Activated CD8-positive, alpha-beta T cell treated with anti-CD3 and anti-CD28 coated beads, Interleukin-2, amount 10 ng/mL, durations not matched to agents 7 days and 5 days (primary cell): Measurements from ENCODE around the gene MAP3K13. TPM values are rescaled to one million over a fixed set of nuclear protein-coding genes. Genes with fewer than 3 reads are reported as not detected.
"Not testable (repeated sequence)": the region's sequence is repeated elsewhere in the genome, so short reads cannot be mapped to it uniquely, and the experiment has no call there.

Experiments
- ATAC-seq: fragments of 150-1000 bp; cut with Tn5 transposase; one replicate; pipeline ENCODE4 v1.10.0; 2021; ENCODE audit warnings: moderate library complexity
- CTCF ChIA-PET: fragments of 350-600 bp; sonication (Branson Sonifier 250); formaldehyde crosslinking; loops from one replicate; lab custom pipeline; 2021; ENCODE audit warnings: antibody characterized with exemption; lab: Charles Lee
- POLR2A ChIA-PET: fragments of 350-600 bp; sonication (Branson Sonifier 250); formaldehyde crosslinking; loops from one replicate; lab custom pipeline; 2021; ENCODE audit warnings: antibody characterized with exemption; lab: Charles Lee
- DNase-seq: peaks from one replicate; pipeline ENCODE4 v3.0.0-alpha.2; 2020
- H3K27ac Mint-ChIP-seq: one replicate; pipeline ENCODE4 v1.8.0; 2021; ENCODE audit warnings: mild to moderate bottlenecking, mixed read lengths
- H3K27me3 Mint-ChIP-seq: one replicate; pipeline ENCODE4 v1.8.0; 2021; ENCODE audit warnings: low read depth, mixed read lengths
- H3K36me3 Mint-ChIP-seq: one replicate; pipeline ENCODE4 v1.8.0; 2021; ENCODE audit warnings: low read depth, mixed read lengths
- H3K4me1 Mint-ChIP-seq: one replicate; pipeline ENCODE4 v1.8.0; 2021; ENCODE audit warnings: low read depth, mixed read lengths
- H3K4me3 Mint-ChIP-seq: one replicate; pipeline ENCODE4 v1.8.0; 2021; ENCODE audit warnings: mild to moderate bottlenecking, mixed read lengths
- H3K9me3 Mint-ChIP-seq: one replicate; pipeline ENCODE4 v1.8.0; 2022; ENCODE audit warnings: mixed read lengths; ENCODE audit not compliant: insufficient read depth
- total RNA-seq, 2 experiments: library from RNA; stranded (reverse); gene quantifications; one replicate each; pipeline ENCODE4 v1.2.3, GENCODE V29; 2021

Gene MAP3K13
- total RNA-seq, 2 experiments from 2014 or later = 10.6 to 12.4 TPM

GRCh38 chr3:185469542-185469941 lies 106.6 kb downstream of the MAP3K13 start:
- no peaks in the 10 kb centered on the region for H3K27me3 Mint-ChIP-seq
- ChIA-PET CTCF (interaction anchor here (1.1 to 2.1 kb wide), 5 partner anchors 9 to 90 kb away, joined by 3 to 7 read pairs (median 5); no protein-coding TSS in a partner anchor), POLR2A (no interaction called here)
- ATAC-seq (no peak), DNase-seq (no peak)
- H3K27ac Mint-ChIP-seq = no peak overlapping the region
- H3K4me1 Mint-ChIP-seq = no peaks in the 10 kb centered on the region
- H3K36me3 Mint-ChIP-seq = peaks cover 7% of the 10 kb centered on the region
- H3K4me3 Mint-ChIP-seq = no peak overlapping the region
- H3K9me3 Mint-ChIP-seq = no peaks in the 10 kb centered on the region

GRCh38 chr3:185470323-185470722 lies 107.4 kb downstream of the MAP3K13 start:
- no peaks in the 10 kb centered on the region for H3K27me3 Mint-ChIP-seq
- no peak for ATAC-seq
- H3K4me3 Mint-ChIP-seq = no peak overlapping the region
- no peak for DNase-seq
- POLR2A ChIA-PET = no interaction called here
- H3K27ac Mint-ChIP-seq = no peak overlapping the region
- H3K4me1 Mint-ChIP-seq = no peaks in the 10 kb centered on the region
- H3K36me3 Mint-ChIP-seq = peaks cover 10% of the 10 kb centered on the region
- CTCF ChIA-PET = interaction anchor here (1.1 to 2.1 kb wide), 4 partner anchors 9 to 89 kb away, joined by 3 to 7 read pairs (median 5); no protein-coding TSS in a partner anchor
- H3K9me3 Mint-ChIP-seq = no peaks in the 10 kb centered on the region

GRCh38 chr3:185473290-185473815 lies 110.4 kb downstream of the MAP3K13 start:
- Mint-ChIP-seq H3K9me3 (no peaks in the 10 kb centered on the region), H3K36me3 (peaks cover 16% of the 10 kb centered on the region), H3K4me1 (no peaks in the 10 kb centered on the region), H3K4me3 (no peak overlapping the region), H3K27ac (no peak overlapping the region), H3K27me3 (no peaks in the 10 kb centered on the region)
- ATAC-seq (no peak), DNase-seq (no peak)
- ChIA-PET CTCF (no interaction called here), POLR2A (no interaction called here)

GRCh38 chr3:185474922-185475321 lies 112.0 kb downstream of the MAP3K13 start:
- POLR2A ChIA-PET, H3K4me1 Mint-ChIP-seq, H3K27me3 Mint-ChIP-seq, H3K9me3 Mint-ChIP-seq, ATAC-seq, H3K4me3 Mint-ChIP-seq, DNase-seq, CTCF ChIA-PET, H3K27ac Mint-ChIP-seq: not testable (repeated sequence)
- peaks cover 17% of the 10 kb centered on the region for H3K36me3 Mint-ChIP-seq

- DNase-seq (no peak), ATAC-seq (no peak)
- Mint-ChIP-seq H3K4me1 (no peaks in the 10 kb centered on the region), H3K27me3 (no peaks in the 10 kb centered on the region), H3K4me3 (no peak overlapping the region), H3K36me3 (peaks cover 31% of the 10 kb centered on the region), H3K27ac (no peak overlapping the region), H3K9me3 (no peaks in the 10 kb centered on the region)
- ChIA-PET CTCF (interaction anchor here (1.0 to 2.1 kb wide), 2 partner anchors 16 to 82 kb away, joined by 3 to 4 read pairs; no protein-coding TSS in a partner anchor), POLR2A (no interaction called here)
Observed at GRCh38 chr3:185477316-185477715, 114.4 kb downstream of the MAP3K13 start.

- H3K4me1 Mint-ChIP-seq = peaks cover 14% of the 10 kb centered on the region
- POLR2A ChIA-PET = no interaction called here
- H3K27ac Mint-ChIP-seq = no peak overlapping the region
- no peak overlapping the region for H3K4me3 Mint-ChIP-seq
- no peaks in the 10 kb centered on the region for H3K27me3 Mint-ChIP-seq
- CTCF ChIA-PET = interaction anchor here (2.1 kb wide), 1 partner anchor 80 kb away, joined by 4 read pairs; no protein-coding TSS in a partner anchor
- peaks cover 10% of the 10 kb centered on the region for H3K9me3 Mint-ChIP-seq
- ATAC-seq (no peak), DNase-seq (no peak)
- H3K36me3 Mint-ChIP-seq = peaks cover 36% of the 10 kb centered on the region
Observed at GRCh38 chr3:185479373-185479945, 116.5 kb downstream of the MAP3K13 start.

- H3K4me3 Mint-ChIP-seq = no peak overlapping the region
- CTCF ChIA-PET = interaction anchor here (0.9 kb wide), 1 partner anchor 91 kb away, joined by 3 read pairs; no protein-coding TSS in a partner anchor
- POLR2A ChIA-PET = no interaction called here
- H3K9me3 Mint-ChIP-seq = peaks cover 10% of the 10 kb centered on the region
- DNase-seq = no peak
- H3K27me3 Mint-ChIP-seq = no peaks in the 10 kb centered on the region
- peaks cover 35% of the 10 kb centered on the region for H3K36me3 Mint-ChIP-seq
- H3K4me1 Mint-ChIP-seq = peaks cover 14% of the 10 kb centered on the region
- H3K27ac Mint-ChIP-seq = no peak overlapping the region
- ATAC-seq = no peak
Observed at GRCh38 chr3:185484296-185484695, 121.4 kb downstream of the MAP3K13 start.

- ChIA-PET POLR2A (no interaction called here), CTCF (no interaction called here)
- Mint-ChIP-seq H3K27ac (no peak overlapping the region), H3K4me3 (no peak overlapping the region), H3K27me3 (no peaks in the 10 kb centered on the region), H3K36me3 (peaks cover 36% of the 10 kb centered on the region), H3K4me1 (peaks cover 14% of the 10 kb centered on the region), H3K9me3 (peaks cover 10% of the 10 kb centered on the region)
- ATAC-seq (no peak), DNase-seq (no peak)
Observed at GRCh38 chr3:185486394-185486793, 123.5 kb downstream of the MAP3K13 start.

- CTCF ChIA-PET = no interaction called here
- ATAC-seq (no peak), DNase-seq (no peak)
- POLR2A ChIA-PET = no interaction called here
- Mint-ChIP-seq H3K9me3 (no peaks in the 10 kb centered on the region), H3K27me3 (no peaks in the 10 kb centered on the region), H3K4me3 (no peak overlapping the region), H3K4me1 (peaks cover 12% of the 10 kb centered on the region), H3K27ac (no peak overlapping the region), H3K36me3 (peaks cover 29% of the 10 kb centered on the region)
Observed at GRCh38 chr3:185488465-185488864, 125.5 kb downstream of the MAP3K13 start.

GRCh38 chr3:185489462-185489861 lies 126.5 kb downstream of the MAP3K13 start:
- H3K27me3 Mint-ChIP-seq = no peaks in the 10 kb centered on the region
- no peak overlapping the region for H3K27ac Mint-ChIP-seq
- peaks cover 9% of the 10 kb centered on the region for H3K4me1 Mint-ChIP-seq
- DNase-seq (no peak), ATAC-seq (no peak)
- ChIA-PET CTCF (no interaction called here), POLR2A (no interaction called here)
- peaks cover 33% of the 10 kb centered on the region for H3K36me3 Mint-ChIP-seq
- no peak overlapping the region for H3K4me3 Mint-ChIP-seq
- no peaks in the 10 kb centered on the region for H3K9me3 Mint-ChIP-seq

- H3K9me3 Mint-ChIP-seq = no peaks in the 10 kb centered on the region
- ChIA-PET POLR2A (no interaction called here), CTCF (no interaction called here)
- H3K4me1 Mint-ChIP-seq = peaks cover 9% of the 10 kb centered on the region
- H3K4me3 Mint-ChIP-seq = no peak overlapping the region
- DNase-seq = no peak
- no peak overlapping the region for H3K27ac Mint-ChIP-seq
- no peak for ATAC-seq
- H3K36me3 Mint-ChIP-seq = peaks cover 39% of the 10 kb centered on the region
- H3K27me3 Mint-ChIP-seq = no peaks in the 10 kb centered on the region
Observed at GRCh38 chr3:185490241-185490640, 127.3 kb downstream of the MAP3K13 start.
